Activated naive CD4-positive, alpha-beta T cell treated with Interleukin-2 at 50 U/mL for 16 hours (primary cell): ENCODE data around the gene EZR.
"Not testable (repeated sequence)": the region's sequence is repeated elsewhere in the genome, so short reads cannot be mapped to it uniquely, and the experiment has no call there.

Source experiments
- DNase-seq: peaks from one replicate; pipeline ENCODE4 v3.0.0-alpha.2; 2020

Gene EZR

GRCh38 chr6:158793432-158793831 lies 25.7 kb downstream of the EZR start:
- no peak for DNase-seq

GRCh38 chr6:158792505-158792904 lies 26.7 kb downstream of the EZR start:
- DNase-seq: not testable (repeated sequence)

GRCh38 chr6:158791274-158791855 lies 27.8 kb downstream of the EZR start:
- DNase-seq: no peak

GRCh38 chr6:158789115-158789917 lies 29.9 kb downstream of the EZR start:
- DNase-seq: peak; percentile 37

- DNase-seq: no peak
These were observed 31.8 kb downstream of the EZR start for GRCh38 chr6:158787395-158787794.

GRCh38 chr6:158786645-158787304 lies 32.4 kb downstream of the EZR start:
- no peak for DNase-seq

GRCh38 chr6:158785036-158785435 lies 34.1 kb downstream of the EZR start:
- DNase-seq: no peak

GRCh38 chr6:158784505-158784904 lies 34.7 kb downstream of the EZR start:
- DNase-seq: no peak

GRCh38 chr6:158783851-158784250 lies 35.3 kb downstream of the EZR start:
- DNase-seq: no peak

GRCh38 chr6:158783167-158783450 lies 36.1 kb downstream of the EZR start:
- DNase-seq: no peak

GRCh38 chr6:158782432-158783166 lies 36.6 kb downstream of the EZR start:
- no peak for DNase-seq

- no peak for DNase-seq
These were observed 37.3 kb downstream of the EZR start for GRCh38 chr6:158781692-158782373.

GRCh38 chr6:158780988-158781691 lies 38.0 kb downstream of the EZR start:
- no peak for DNase-seq

GRCh38 chr6:158780246-158780884 lies 38.8 kb downstream of the EZR start:
- no peak for DNase-seq

GRCh38 chr6:158778005-158778527 lies 41.1 kb downstream of the EZR start:
- DNase-seq: no peak

GRCh38 chr6:158777510-158777909 lies 41.7 kb downstream of the EZR start:
- DNase-seq: no peak

GRCh38 chr6:158776737-158777136 lies 42.4 kb downstream of the EZR start:
- no peak for DNase-seq

- no peak for DNase-seq
These were observed 43.3 kb downstream of the EZR start for GRCh38 chr6:158775832-158776231.

GRCh38 chr6:158774717-158775449 lies 44.3 kb downstream of the EZR start:
- no peak for DNase-seq

GRCh38 chr6:158773581-158774449 lies 45.4 kb downstream of the EZR start:
- no peak for DNase-seq
